ENCODE data around the gene TMEM229B.

- TF ChIP-seq, protein P1, sequence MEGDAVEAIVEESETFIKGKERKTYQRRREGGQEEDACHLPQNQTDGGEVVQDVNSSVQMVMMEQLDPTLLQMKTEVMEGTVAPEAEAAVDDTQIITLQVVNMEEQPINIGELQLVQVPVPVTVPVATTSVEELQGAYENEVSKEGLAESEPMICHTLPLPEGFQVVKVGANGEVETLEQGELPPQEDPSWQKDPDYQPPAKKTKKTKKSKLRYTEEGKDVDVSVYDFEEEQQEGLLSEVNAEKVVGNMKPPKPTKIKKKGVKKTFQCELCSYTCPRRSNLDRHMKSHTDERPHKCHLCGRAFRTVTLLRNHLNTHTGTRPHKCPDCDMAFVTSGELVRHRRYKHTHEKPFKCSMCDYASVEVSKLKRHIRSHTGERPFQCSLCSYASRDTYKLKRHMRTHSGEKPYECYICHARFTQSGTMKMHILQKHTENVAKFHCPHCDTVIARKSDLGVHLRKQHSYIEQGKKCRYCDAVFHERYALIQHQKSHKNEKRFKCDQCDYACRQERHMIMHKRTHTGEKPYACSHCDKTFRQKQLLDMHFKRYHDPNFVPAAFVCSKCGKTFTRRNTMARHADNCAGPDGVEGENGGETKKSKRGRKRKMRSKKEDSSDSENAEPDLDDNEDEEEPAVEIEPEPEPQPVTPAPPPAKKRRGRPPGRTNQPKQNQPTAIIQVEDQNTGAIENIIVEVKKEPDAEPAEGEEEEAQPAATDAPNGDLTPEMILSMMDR (IDR thresholded peaks at IDR 0.05), result no peak
- TF ChIP-seq POLR2A (IDR thresholded peaks at IDR 0.05), result no peak
Observed at GRCh38 chr14:67463900-67464299, 24.6 kb downstream of the TMEM229B start.

All from right lobe of liver (tissue), 4 donors.